Caco-2 (cell line): ENCODE measurements around the gene ZSCAN25. TPM values are rescaled to one million over a fixed set of nuclear protein-coding genes. Genes with fewer than 3 reads are reported as not detected.

Source experiments
- BruUV-seq: library from RNA; stranded (reverse); fragments of 400-500 nt; replicated peaks from 2 replicates; lab custom pipeline; 2021; lab: Mats Ljungman, UMichigan
- CTCF ChIA-PET: fragments of 300-600 bp; sonication (Branson Sonifier 250); formaldehyde crosslinking; loops from one replicate; lab custom pipeline; 2022; ENCODE audit warnings: antibody characterized with exemption; lab: Charles Lee
- POLR2A ChIA-PET: fragments of 300-600 bp; sonication (Branson Sonifier 250); formaldehyde crosslinking; loops from one replicate; lab custom pipeline; 2022; ENCODE audit warnings: antibody characterized with exemption; lab: Charles Lee
- DNase-seq, 2 experiments: peaks; one replicate each; pipeline versions ENCODE4 v3.0.0 to v3.0.0-alpha.2; 2020 to 2022
- H3K27me3 ChIP-seq: replicated peaks from 2 replicates; pipeline ENCODE4 v1.6.0; 2011; ENCODE audit warnings: low read length; ENCODE audit not compliant: control insufficient read depth, insufficient read depth
- H3K36me3 ChIP-seq: 2 replicates; pipeline ENCODE4 v1.5.1; 2011; ENCODE audit warnings: low read length; ENCODE audit not compliant: control insufficient read depth, insufficient read depth
- H3K4me1 ChIP-seq: fragments of 250-450 bp; sonication (Bioruptor Pico); 2 replicates; pipeline ENCODE4 v1.5.1; 2020; ENCODE audit warnings: mild to moderate bottlenecking
- H3K4me3 ChIP-seq: 2 replicates; pipeline ENCODE4 v1.5.1; 2011; ENCODE audit warnings: low read depth, mild to moderate bottlenecking, control low read depth, low read length
- H3K9me3 ChIP-seq: fragments of 250-450 bp; sonication (Bioruptor Pico); 2 replicates; pipeline ENCODE4 v1.5.1; 2020; ENCODE audit warnings: mild to moderate bottlenecking, moderate library complexity
- H3K27ac Mint-ChIP-seq: one replicate; pipeline ENCODE4 v1.8.0; 2022; ENCODE audit warnings: mixed read lengths; ENCODE audit not compliant: unreplicated experiment
- H3K27me3 Mint-ChIP-seq: one replicate; pipeline ENCODE4 v1.8.0; 2022; ENCODE audit warnings: mixed read lengths; ENCODE audit not compliant: insufficient read depth, unreplicated experiment
- H3K36me3 Mint-ChIP-seq: one replicate; pipeline ENCODE4 v1.8.0; 2022; ENCODE audit warnings: mild to moderate bottlenecking, mixed read lengths; ENCODE audit not compliant: insufficient read depth, unreplicated experiment
- H3K4me1 Mint-ChIP-seq: one replicate; pipeline ENCODE4 v1.8.0; 2022; ENCODE audit warnings: low read depth, mixed read lengths; ENCODE audit not compliant: unreplicated experiment
- H3K4me3 Mint-ChIP-seq: one replicate; pipeline ENCODE4 v1.8.0; 2022; ENCODE audit warnings: mild to moderate bottlenecking, moderate library complexity, mixed read lengths; ENCODE audit not compliant: unreplicated experiment
- H3K9me3 Mint-ChIP-seq: one replicate; pipeline ENCODE4 v1.8.0; 2022; ENCODE audit warnings: mixed read lengths; ENCODE audit not compliant: unreplicated experiment
- CTCF ChIP-seq, 2 experiments: fragments of 200-600 bp in 1 of 2; IDR thresholded peaks; 1 replicate in 1 of 2; 2 replicates in 1 of 2; pipeline versions ENCODE4 v1.5.1 to v1.8.0; 2011 to 2022; ENCODE audit warnings: antibody characterized with exemption in 1 of 2, control low read depth in 1 of 2, inconsistent platforms in 1 of 2, low read depth in 1 of 2, low read length in 1 of 2, mild to moderate bottlenecking in 1 of 2, moderate library complexity in 1 of 2; ENCODE audit not compliant: insufficient read depth in 1 of 2, severe bottlenecking in 1 of 2, unreplicated experiment in 1 of 2
- intact Hi-C: fragments of 100-400 bp; cut with micrococcal nuclease; formaldehyde crosslinking; loops from one replicate; pipeline ENCODE4 v1.10.0; 2022; ENCODE audit not compliant: unreplicated experiment
- total RNA-seq: library from RNA; stranded (reverse); gene quantifications from 2 replicates; pipeline ENCODE4 v1.2.3, GENCODE V29; 2022

The ZSCAN25 gene
- total RNA-seq, 1 experiment from 2014 or later: 21.2 TPM

GRCh38 chr7:99573257-99573656, 43.5 kb upstream of the ZSCAN25 start:
- no peak overlapping the region for H3K27ac Mint-ChIP-seq
- ChIA-PET CTCF (no interaction called here), POLR2A (interaction anchor here (0.6 kb wide), 1 partner anchor 39 kb away, joined by 13 read pairs; no protein-coding TSS in a partner anchor)
- no peaks in the 10 kb centered on the region for H3K36me3 Mint-ChIP-seq
- Histone ChIP-seq H3K9me3 (no peaks in the 10 kb centered on the region), H3K4me1 (no peaks in the 10 kb centered on the region), H3K27me3 (no peaks in the 10 kb centered on the region), H3K36me3 (no peaks in the 10 kb centered on the region), H3K4me3 (no peak overlapping the region)
- H3K4me1 Mint-ChIP-seq: no peaks in the 10 kb centered on the region
- H3K9me3 Mint-ChIP-seq: no peaks in the 10 kb centered on the region
- no peak for TF ChIP-seq CTCF (IDR thresholded peaks at IDR 0.05; ENCODE audit: insufficient read depth in 1 of 2, low read depth in 1 of 2, low read length in 1 of 2, severe bottlenecking in 1 of 2, unreplicated experiment in 1 of 2)
- no TSS peak for BruUV-seq
- peaks cover 7% of the 10 kb centered on the region for H3K27me3 Mint-ChIP-seq
- H3K4me3 Mint-ChIP-seq: no peak overlapping the region
- intact Hi-C loops: no loop called here
- DNase-seq: no peak

GRCh38 chr7:99576251-99576650, 40.5 kb upstream of the ZSCAN25 start:
- Histone ChIP-seq H3K36me3 (no peaks in the 10 kb centered on the region), H3K4me1 (no peaks in the 10 kb centered on the region), H3K27me3 (no peaks in the 10 kb centered on the region), H3K4me3 (no peak overlapping the region), H3K9me3 (no peaks in the 10 kb centered on the region)
- Mint-ChIP-seq H3K9me3 (no peaks in the 10 kb centered on the region), H3K27me3 (peaks cover 7% of the 10 kb centered on the region), H3K36me3 (no peaks in the 10 kb centered on the region), H3K4me3 (no peak overlapping the region), H3K27ac (no peak overlapping the region), H3K4me1 (no peaks in the 10 kb centered on the region)
- no TSS peak for BruUV-seq
- ChIA-PET CTCF (no interaction called here), POLR2A (no interaction called here)
- TF ChIP-seq CTCF (IDR thresholded peaks at IDR 0.05; ENCODE audit: insufficient read depth in 1 of 2, low read depth in 1 of 2, low read length in 1 of 2, severe bottlenecking in 1 of 2, unreplicated experiment in 1 of 2): no peak
- no peak for DNase-seq
- intact Hi-C loops: no loop called here

GRCh38 chr7:99579281-99579955, 37.3 kb upstream of the ZSCAN25 start:
- ChIA-PET CTCF (no interaction called here), POLR2A (no interaction called here)
- DNase-seq: no peak
- BruUV-seq: no TSS peak
- peaks cover 5% of the 10 kb centered on the region for H3K27me3 Mint-ChIP-seq
- peak overlapping the region; percentile 72 for H3K4me3 Mint-ChIP-seq
- no peak overlapping the region for H3K27ac Mint-ChIP-seq
- H3K4me1 Mint-ChIP-seq: no peaks in the 10 kb centered on the region
- Histone ChIP-seq H3K9me3 (no peaks in the 10 kb centered on the region), H3K36me3 (no peaks in the 10 kb centered on the region), H3K4me3 (no peak overlapping the region), H3K27me3 (no peaks in the 10 kb centered on the region), H3K4me1 (no peaks in the 10 kb centered on the region)
- intact Hi-C loops: no loop called here
- no peaks in the 10 kb centered on the region for H3K36me3 Mint-ChIP-seq
- no peak for TF ChIP-seq CTCF (IDR thresholded peaks at IDR 0.05; ENCODE audit: insufficient read depth in 1 of 2, low read depth in 1 of 2, low read length in 1 of 2, severe bottlenecking in 1 of 2, unreplicated experiment in 1 of 2)
- H3K9me3 Mint-ChIP-seq: no peaks in the 10 kb centered on the region
